ENCODE results near the gene STXBP2.

STXBP2 gene

DNA sequence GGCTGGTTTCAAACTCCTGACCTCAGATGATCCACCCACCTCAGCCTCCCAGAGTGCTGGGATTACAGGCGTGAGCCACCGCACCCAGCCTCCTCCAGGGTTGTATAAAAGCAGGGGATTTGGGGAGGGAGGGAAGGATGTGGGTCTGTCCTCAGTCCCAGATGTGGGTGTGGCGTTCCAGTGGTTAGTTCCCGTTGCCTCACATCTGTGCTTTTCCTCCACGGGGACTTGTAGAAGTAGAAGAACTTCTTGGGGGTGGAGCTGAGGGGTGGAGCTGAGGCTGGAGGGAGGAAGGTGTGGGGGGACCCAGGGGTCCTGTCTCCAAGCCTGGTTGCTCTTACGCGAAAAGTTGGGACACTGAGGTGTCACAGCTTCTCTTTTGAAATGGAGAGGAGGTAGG lies 39.5 kb downstream of the STXBP2 start:
- Histone ChIP-seq H3K79me2 (ENCODE audit: insufficient read depth, low read length) (0 out of 2 replicates have a peak, but pooled peaks cover 6% of the 10 kb centered on the region), H3F3A (ENCODE audit: insufficient read depth) (no peaks in the 10 kb centered on the region), H3K9me2 (replicated peaks; ENCODE audit: insufficient read depth, low read length) (no peaks in the 10 kb centered on the region), H3K27me3 (ENCODE audit: low read length) (no peaks in the 10 kb centered on the region), H3K4me3 (ENCODE audit: insufficient read depth, low read length, poor library complexity, severe bottlenecking) (no peak overlapping the region), H4K20me1 (ENCODE audit: low read depth, low read length) (no peaks in the 10 kb centered on the region), H3K4me2 (ENCODE audit: low read depth, low read length, poor library complexity, severe bottlenecking) (no peak overlapping the region), H3K9ac (ENCODE audit: low read length) (no peak overlapping the region), H3K27ac (ENCODE audit: low read depth, low read length) (no peak overlapping the region), H2AFZ (ENCODE audit: low read depth, low read length, severe bottlenecking) (no peak overlapping the region), H3K9me3 (ENCODE audit: insufficient read depth, low read length) (no peaks in the 10 kb centered on the region), H3K36me3 (ENCODE audit: low read length) (no peaks in the 10 kb centered on the region)
- no peak for TF ChIP-seq EZH2phosphoT487 (conservative IDR thresholded peaks at IDR 0.05; ENCODE audit: low read length)
- TF ChIP-seq, protein P1, sequence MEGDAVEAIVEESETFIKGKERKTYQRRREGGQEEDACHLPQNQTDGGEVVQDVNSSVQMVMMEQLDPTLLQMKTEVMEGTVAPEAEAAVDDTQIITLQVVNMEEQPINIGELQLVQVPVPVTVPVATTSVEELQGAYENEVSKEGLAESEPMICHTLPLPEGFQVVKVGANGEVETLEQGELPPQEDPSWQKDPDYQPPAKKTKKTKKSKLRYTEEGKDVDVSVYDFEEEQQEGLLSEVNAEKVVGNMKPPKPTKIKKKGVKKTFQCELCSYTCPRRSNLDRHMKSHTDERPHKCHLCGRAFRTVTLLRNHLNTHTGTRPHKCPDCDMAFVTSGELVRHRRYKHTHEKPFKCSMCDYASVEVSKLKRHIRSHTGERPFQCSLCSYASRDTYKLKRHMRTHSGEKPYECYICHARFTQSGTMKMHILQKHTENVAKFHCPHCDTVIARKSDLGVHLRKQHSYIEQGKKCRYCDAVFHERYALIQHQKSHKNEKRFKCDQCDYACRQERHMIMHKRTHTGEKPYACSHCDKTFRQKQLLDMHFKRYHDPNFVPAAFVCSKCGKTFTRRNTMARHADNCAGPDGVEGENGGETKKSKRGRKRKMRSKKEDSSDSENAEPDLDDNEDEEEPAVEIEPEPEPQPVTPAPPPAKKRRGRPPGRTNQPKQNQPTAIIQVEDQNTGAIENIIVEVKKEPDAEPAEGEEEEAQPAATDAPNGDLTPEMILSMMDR (IDR thresholded peaks at IDR 0.05; ENCODE audit: insufficient read depth, low read length, poor library complexity, severe bottlenecking) = no peak

DNA sequence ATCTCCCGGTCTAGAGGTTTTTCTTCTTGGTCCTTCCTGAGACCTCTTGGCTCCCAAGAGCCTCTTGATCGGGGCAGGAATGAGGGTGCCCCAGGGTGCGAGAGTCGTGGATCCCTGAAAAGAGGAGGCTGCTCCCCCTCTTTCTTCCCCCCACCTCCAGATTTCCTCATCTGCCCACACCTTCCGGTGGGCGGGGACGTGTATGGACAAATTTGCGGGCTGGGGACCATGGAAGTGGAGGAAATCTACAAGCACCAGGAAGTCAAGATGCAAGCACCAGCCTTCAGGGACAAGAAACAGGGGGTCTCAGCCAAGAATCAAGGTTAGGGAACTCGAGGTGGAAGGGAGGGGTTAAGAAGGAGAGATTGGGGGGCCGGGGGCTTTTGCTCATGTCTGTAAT lies 39.9 kb downstream of the STXBP2 start, which contains the start of gene MCEMP1:
MCEMP1 (plus strand) TSS at position 237 of the 400 bp plus-strand sequence; CDS start at position 268, 31 bp downstream.
- TF ChIP-seq, protein P1 (IDR thresholded peaks at IDR 0.05; ENCODE audit: insufficient read depth, low read length, poor library complexity, severe bottlenecking) = no peak
- TF ChIP-seq EZH2phosphoT487 (conservative IDR thresholded peaks at IDR 0.05; ENCODE audit: low read length) = no peak
- H3K9me2 ChIP-seq (replicated peaks; ENCODE audit: insufficient read depth, low read length) = no peaks in the 10 kb centered on the region
- H3F3A ChIP-seq (ENCODE audit: insufficient read depth) = no peaks in the 10 kb centered on the region
- H3K79me2 ChIP-seq (ENCODE audit: insufficient read depth, low read length) = 0 out of 2 replicates have a peak, but pooled peaks cover 6% of the 10 kb centered on the region
- no peaks in the 10 kb centered on the region for H3K27me3 ChIP-seq (ENCODE audit: low read length)
- H3K4me2 ChIP-seq (ENCODE audit: low read depth, low read length, poor library complexity, severe bottlenecking) = no peak within 1 kb of the TSS
- no peaks in the 10 kb centered on the region for H3K36me3 ChIP-seq (ENCODE audit: low read length)
- H3K9ac ChIP-seq (ENCODE audit: low read length) = no peak within 1 kb of the TSS
- no peak within 1 kb of the TSS for H3K27ac ChIP-seq (ENCODE audit: low read depth, low read length)
- H3K9me3 ChIP-seq (ENCODE audit: insufficient read depth, low read length) = no peaks in the 10 kb centered on the region
- H4K20me1 ChIP-seq (ENCODE audit: low read depth, low read length) = no peaks in the 10 kb centered on the region
- no peak within 1 kb of the TSS for H2AFZ ChIP-seq (ENCODE audit: low read depth, low read length, severe bottlenecking)
- H3K4me3 ChIP-seq (ENCODE audit: insufficient read depth, low read length, poor library complexity, severe bottlenecking) = no peak within 1 kb of the TSS

DNA sequence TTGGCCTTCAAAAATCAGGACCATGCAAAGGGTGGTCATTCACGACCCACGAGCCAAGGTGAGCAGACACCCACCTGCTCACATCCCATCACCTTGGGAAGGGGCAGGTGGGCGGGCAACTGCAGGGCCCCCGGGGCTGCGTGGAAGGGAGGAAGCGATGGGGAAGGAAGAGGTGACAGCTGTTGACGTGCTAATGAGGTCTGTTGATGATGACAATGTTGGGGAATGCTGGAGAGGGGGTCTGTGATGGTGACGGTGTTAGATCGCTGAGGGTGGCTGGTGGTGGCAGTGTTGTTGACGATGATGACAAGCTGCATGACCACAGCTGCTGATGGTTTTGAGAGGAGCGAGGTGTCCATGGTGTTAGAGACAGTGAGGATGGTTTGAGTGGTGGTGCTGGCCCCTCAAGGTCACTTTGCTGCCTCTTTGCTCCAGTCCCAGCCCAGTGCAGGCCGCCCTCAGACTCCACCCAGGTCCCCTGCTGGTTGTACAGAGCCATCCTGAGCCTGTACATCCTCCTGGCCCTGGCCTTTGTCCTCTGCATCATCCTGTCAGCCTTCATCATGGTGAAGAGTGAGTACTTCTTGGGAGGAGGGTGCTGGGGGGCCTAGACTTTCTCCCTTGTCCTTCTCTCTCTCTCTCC lies 40.9 kb downstream of the STXBP2 start:
- no peaks in the 10 kb centered on the region for H3K27me3 ChIP-seq (ENCODE audit: low read length)
- no peaks in the 10 kb centered on the region for H3K36me3 ChIP-seq (ENCODE audit: low read length)
- TF ChIP-seq EZH2phosphoT487 (conservative IDR thresholded peaks at IDR 0.05; ENCODE audit: low read length) = no peak
- TF ChIP-seq, protein P1 (IDR thresholded peaks at IDR 0.05; ENCODE audit: insufficient read depth, low read length, poor library complexity, severe bottlenecking) = no peak
- H3K4me3 ChIP-seq (ENCODE audit: insufficient read depth, low read length, poor library complexity, severe bottlenecking) = no peak overlapping the region
- no peak overlapping the region for H2AFZ ChIP-seq (ENCODE audit: low read depth, low read length, severe bottlenecking)
- no peaks in the 10 kb centered on the region for H3K9me2 ChIP-seq (replicated peaks; ENCODE audit: insufficient read depth, low read length)
- H3K27ac ChIP-seq (ENCODE audit: low read depth, low read length) = no peak overlapping the region
- H3K79me2 ChIP-seq (ENCODE audit: insufficient read depth, low read length) = 0 out of 2 replicates have a peak, but pooled peaks cover 6% of the 10 kb centered on the region
- H4K20me1 ChIP-seq (ENCODE audit: low read depth, low read length) = no peaks in the 10 kb centered on the region
- no peak overlapping the region for H3K9ac ChIP-seq (ENCODE audit: low read length)
- no peak overlapping the region for H3K4me2 ChIP-seq (ENCODE audit: low read depth, low read length, poor library complexity, severe bottlenecking)
- no peaks in the 10 kb centered on the region for H3K9me3 ChIP-seq (ENCODE audit: insufficient read depth, low read length)
- no peaks in the 10 kb centered on the region for H3F3A ChIP-seq (ENCODE audit: insufficient read depth)
